IMR-90 (cell line): ENCODE measurements around the gene GPSM1. TPM values are rescaled to one million over a fixed set of nuclear protein-coding genes. Genes with fewer than 3 reads are reported as not detected.

ENCODE experiments used
- ATAC-seq: fragments of 200-7000 bp; cut with Tn5 transposase; 2 replicates; pipeline ENCODE4 v1.9.1; 2020; ENCODE audit warnings: low read depth, mild to moderate bottlenecking, moderate library complexity
- BruUV-seq: library from RNA; stranded (reverse); fragments of 400-500 nt; replicated peaks from 2 replicates; lab custom pipeline; 2021; lab: Mats Ljungman, UMichigan
- CTCF ChIA-PET: fragments of 300-600 bp; formaldehyde crosslinking; extraction: SDS; loops from one replicate; lab custom pipeline; 2021; ENCODE audit warnings: antibody characterized with exemption; lab: Yijun Ruan, JAX
- POLR2A ChIA-PET: fragments of 300-600 bp; sonication (Branson Sonifier 250); formaldehyde crosslinking; loops from one replicate; lab custom pipeline; 2022; ENCODE audit warnings: antibody characterized with exemption; ENCODE audit not compliant: unreplicated experiment; lab: Charles Lee
- DNase-seq: peaks from one replicate; pipeline ENCODE4 v3.0.0; 2013
- H2AFZ ChIP-seq: replicated peaks from 2 replicates; pipeline ENCODE3; 2013; ENCODE audit warnings: low read length, mild to moderate bottlenecking; ENCODE audit not compliant: poor library complexity
- H2AK5ac ChIP-seq: 2 replicates; pipeline ENCODE4 v1.6.1; 2013; ENCODE audit warnings: low read depth, low read length, inconsistent platforms
- H2AK9ac ChIP-seq: replicated peaks from 2 replicates; pipeline ENCODE3; 2013; ENCODE audit warnings: mild to moderate bottlenecking, low read depth, low read length, moderate library complexity; ENCODE audit not compliant: poor library complexity
- H2BK120ac ChIP-seq: 2 replicates; pipeline ENCODE4 v1.6.1; 2013; ENCODE audit warnings: low read depth, low read length, inconsistent platforms
- H2BK15ac ChIP-seq: 3 replicates; pipeline ENCODE4 v1.6.1; 2013; ENCODE audit warnings: low read depth, low read length, inconsistent platforms
- H2BK20ac ChIP-seq: 2 replicates; pipeline ENCODE4 v1.6.1; 2013; ENCODE audit warnings: low read depth, mild to moderate bottlenecking, inconsistent platforms, low read length, moderate library complexity
- H2BK5ac ChIP-seq: 2 replicates; pipeline ENCODE4 v1.6.1; 2013; ENCODE audit warnings: mild to moderate bottlenecking, low read depth, low read length, inconsistent platforms; ENCODE audit not compliant: poor library complexity, severe bottlenecking
- H3K14ac ChIP-seq: replicated peaks from 2 replicates; pipeline ENCODE4 v1.6.1; 2013; ENCODE audit warnings: low read depth, low read length, inconsistent platforms
- H3K18ac ChIP-seq: 2 replicates; pipeline ENCODE4 v1.6.1; 2013; ENCODE audit warnings: low read depth, low read length, control low read depth
- H3K23ac ChIP-seq: 2 replicates; pipeline ENCODE4 v1.6.1; 2013; ENCODE audit warnings: low read depth, low read length, inconsistent platforms
- H3K27ac ChIP-seq: 2 replicates; pipeline ENCODE4 v1.5.1; 2013; ENCODE audit warnings: mild to moderate bottlenecking, control low read depth, low read length; ENCODE audit not compliant: insufficient read depth
- H3K27me3 ChIP-seq: 2 replicates; pipeline ENCODE4 v1.6.1; 2013; ENCODE audit warnings: low read length; ENCODE audit not compliant: control insufficient read depth, insufficient read depth
- H3K36me3 ChIP-seq: 2 replicates; pipeline ENCODE4 v1.6.1; 2013; ENCODE audit warnings: low read length, mixed read lengths; ENCODE audit not compliant: control insufficient read depth, insufficient read depth
- H3K4ac ChIP-seq: 2 replicates; pipeline ENCODE4 v1.6.1; 2013; ENCODE audit warnings: low read depth, low read length, inconsistent platforms
- H3K4me1 ChIP-seq: 2 replicates; pipeline ENCODE4 v1.6.1; 2013; ENCODE audit warnings: low read length, mixed read lengths; ENCODE audit not compliant: control insufficient read depth, insufficient read depth
- H3K4me2 ChIP-seq: 2 replicates; pipeline ENCODE4 v1.6.1; 2013; ENCODE audit warnings: low read depth, mild to moderate bottlenecking, control low read depth, low read length, moderate library complexity
- H3K4me3 ChIP-seq: 2 replicates; pipeline ENCODE4 v1.5.1; 2013; ENCODE audit warnings: low read depth, mild to moderate bottlenecking, control low read depth, low read length, moderate library complexity; ENCODE audit not compliant: insufficient read depth
- H3K56ac ChIP-seq: 2 replicates; pipeline ENCODE4 v1.6.1; 2013; ENCODE audit warnings: low read length, inconsistent platforms; ENCODE audit not compliant: insufficient read depth; ENCODE audit errors: extremely low read depth
- H3K79me1 ChIP-seq, 2 experiments: 2 replicates each; pipeline ENCODE4 v1.6.1; 2013; ENCODE audit warnings: low read length in 2 of 2, inconsistent platforms in 1 of 2, low read depth in 1 of 2
- H3K9ac ChIP-seq: 2 replicates; pipeline ENCODE4 v1.6.1; 2013; ENCODE audit warnings: low read depth, low read length, control low read depth
- H3K9me1 ChIP-seq: 2 replicates; pipeline ENCODE4 v1.6.1; 2013; ENCODE audit warnings: low read length, inconsistent platforms; ENCODE audit not compliant: insufficient read depth
- H3K9me3 ChIP-seq: 2 replicates; pipeline ENCODE4 v1.6.1; 2013; ENCODE audit warnings: low read length; ENCODE audit not compliant: control insufficient read depth, insufficient read depth
- H4K20me1 ChIP-seq: 2 replicates; pipeline ENCODE4 v1.6.1; 2013; ENCODE audit warnings: low read length, inconsistent platforms; ENCODE audit not compliant: insufficient read depth
- H4K5ac ChIP-seq: 2 replicates; pipeline ENCODE4 v1.6.1; 2013; ENCODE audit warnings: mild to moderate bottlenecking, low read depth, low read length, control low read depth
- H4K8ac ChIP-seq, 2 experiments: 2 replicates each; pipeline ENCODE4 v1.6.1; 2013; ENCODE audit warnings: low read depth in 2 of 2, low read length in 2 of 2, control low read depth in 1 of 2, inconsistent platforms in 1 of 2
- H4K91ac ChIP-seq: 2 replicates; pipeline ENCODE4 v1.6.1; 2013; ENCODE audit warnings: low read depth, low read length, inconsistent platforms; ENCODE audit not compliant: insufficient read depth
- BHLHE40 ChIP-seq: fragments of 150-350 bp; IDR thresholded peaks from 2 replicates; pipeline ENCODE4 v1.6.1; 2016; ENCODE audit warnings: mild to moderate bottlenecking, low read depth, low read length
- CEBPB ChIP-seq: IDR thresholded peaks from 2 replicates; pipeline ENCODE4 v1.6.1; 2012; ENCODE audit warnings: low read depth, low read length, improper control_type of control experiment
- CHD1 ChIP-seq: IDR thresholded peaks from 2 replicates; pipeline ENCODE4 v1.6.1; 2012; ENCODE audit warnings: low read depth, low read length, improper control_type of control experiment
- FOS ChIP-seq: fragments of 150-350 bp; IDR thresholded peaks from 2 replicates; pipeline ENCODE4 v1.6.1; 2016; ENCODE audit warnings: low read depth, low read length
- MAFK ChIP-seq: IDR thresholded peaks from 2 replicates; pipeline ENCODE4 v1.6.1; 2012; ENCODE audit warnings: low read depth, low read length, improper control_type of control experiment
- NFE2L2 ChIP-seq: fragments of 150-350 bp; IDR thresholded peaks from 2 replicates; pipeline ENCODE4 v1.6.1; 2016; ENCODE audit warnings: low read depth, mild to moderate bottlenecking, low read length
- RAD21 ChIP-seq: IDR thresholded peaks from 2 replicates; pipeline ENCODE4 v1.6.1; 2012; ENCODE audit warnings: low read length, improper control_type of control experiment
- RCOR1 ChIP-seq: IDR thresholded peaks from 2 replicates; pipeline ENCODE4 v1.6.1; 2012; ENCODE audit warnings: mild to moderate bottlenecking, low read length, improper control_type of control experiment; ENCODE audit not compliant: insufficient replicate concordance
- WGBS, 2 experiments: methylation state at CpG; one replicate each; pipeline versions ENCODE4 v1.1.5 to v1.1.7; 2013; ENCODE audit warnings: missing lambda C conversion rate in 2 of 2; ENCODE audit not compliant: insufficient read length in 1 of 2; ENCODE audit errors: extremely low coverage in 2 of 2; 5-methylcytosine and 5-hydroxymethylcytosine counted together
- dilution Hi-C: fragments of 300-500 bp; cut with HindIII; formaldehyde crosslinking; loops from one replicate; pipeline ENCODE4 v1.14.3; 2018; ENCODE audit warnings: low sequenced_read_pairs; ENCODE audit not compliant: unreplicated experiment
- in situ Hi-C: fragments of 300-500 bp; cut with MboI; formaldehyde crosslinking; loops from 3 replicates; pipeline ENCODE4 v1.14.3; 2019; ENCODE audit warnings: low sequenced_read_pairs, inconsistent platforms, mixed read lengths
- intact Hi-C: fragments of 100-400 bp; cut with micrococcal nuclease; formaldehyde crosslinking; loops from 2 replicates; pipeline ENCODE4 v1.10.0; 2022
- polyA plus RNA-seq, 3 experiments: library from polyadenylated mRNA; depleted of rRNA; stranded (reverse); fragments of >200 nt; gene quantifications; 2 replicates each; pipeline ENCODE4 v1.2.3, GENCODE V29; 2012; ENCODE audit warnings: low replicate concordance in 1 of 3
- total RNA-seq: library from RNA; depleted of rRNA; stranded (reverse); fragments of >200 nt; gene quantifications from 2 replicates; pipeline ENCODE4 v1.2.3, GENCODE V29; 2012
- TF ChIP-seq, protein P1 (sequence below): fragments of 150-350 bp; IDR thresholded peaks from 2 replicates; pipeline ENCODE4 v1.6.1; 2017; ENCODE audit warnings: mild to moderate bottlenecking, antibody characterized with exemption, low read length, low read depth
- TF ChIP-seq, protein P2 (sequence below): fragments of 150-350 bp; IDR thresholded peaks from 2 replicates; pipeline ENCODE4 v1.6.1; 2016; ENCODE audit warnings: low read depth, mild to moderate bottlenecking, low read length, moderate library complexity, borderline replicate concordance

GPSM1 gene
- total and polyA plus RNA-seq, 2 of the 4 experiments (the other 2 are of a cell fraction), result 28.7 to 71.2 TPM

DNA sequence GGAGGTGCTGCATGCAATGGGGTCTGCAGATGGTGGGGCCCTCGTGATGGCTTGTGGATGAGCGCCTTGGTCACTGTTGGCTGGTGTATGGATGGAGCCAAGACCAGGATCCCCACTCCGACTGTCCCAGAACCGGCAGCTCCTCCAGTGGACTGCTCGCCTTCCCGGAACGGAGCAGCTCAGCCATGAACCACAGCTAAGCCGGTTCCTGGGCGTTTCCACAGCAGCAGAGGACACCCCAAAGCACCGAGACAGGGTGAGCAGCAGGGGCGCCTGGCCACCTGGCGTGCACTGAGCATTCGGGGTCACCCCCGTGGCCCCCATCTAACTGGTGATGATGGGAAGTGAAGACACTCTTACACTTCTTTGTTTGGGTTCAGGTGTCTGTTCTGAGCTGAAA lies 49.6 kb upstream of the GPSM1 start:
- no peak overlapping the region for H2AK9ac ChIP-seq
- H3K27me3 ChIP-seq, result peaks cover 57% of the 10 kb centered on the region
- DNase-seq (no peak), ATAC-seq (no peak)
- H4K5ac ChIP-seq, result no peak overlapping the region
- no peak overlapping the region for H3K4ac ChIP-seq
- H3K14ac ChIP-seq, result no peak overlapping the region
- no peak overlapping the region for H3K56ac ChIP-seq
- no peaks in the 10 kb centered on the region for H4K20me1 ChIP-seq
- no peak overlapping the region for H3K23ac ChIP-seq
- no peaks in the 10 kb centered on the region for H3K36me3 ChIP-seq
- no peaks in the 10 kb centered on the region for H3K4me1 ChIP-seq
- TF ChIP-seq, protein P1, sequence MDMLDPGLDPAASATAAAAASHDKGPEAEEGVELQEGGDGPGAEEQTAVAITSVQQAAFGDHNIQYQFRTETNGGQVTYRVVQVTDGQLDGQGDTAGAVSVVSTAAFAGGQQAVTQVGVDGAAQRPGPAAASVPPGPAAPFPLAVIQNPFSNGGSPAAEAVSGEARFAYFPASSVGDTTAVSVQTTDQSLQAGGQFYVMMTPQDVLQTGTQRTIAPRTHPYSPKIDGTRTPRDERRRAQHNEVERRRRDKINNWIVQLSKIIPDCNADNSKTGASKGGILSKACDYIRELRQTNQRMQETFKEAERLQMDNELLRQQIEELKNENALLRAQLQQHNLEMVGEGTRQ, result no peak
- TF ChIP-seq, protein P2, sequence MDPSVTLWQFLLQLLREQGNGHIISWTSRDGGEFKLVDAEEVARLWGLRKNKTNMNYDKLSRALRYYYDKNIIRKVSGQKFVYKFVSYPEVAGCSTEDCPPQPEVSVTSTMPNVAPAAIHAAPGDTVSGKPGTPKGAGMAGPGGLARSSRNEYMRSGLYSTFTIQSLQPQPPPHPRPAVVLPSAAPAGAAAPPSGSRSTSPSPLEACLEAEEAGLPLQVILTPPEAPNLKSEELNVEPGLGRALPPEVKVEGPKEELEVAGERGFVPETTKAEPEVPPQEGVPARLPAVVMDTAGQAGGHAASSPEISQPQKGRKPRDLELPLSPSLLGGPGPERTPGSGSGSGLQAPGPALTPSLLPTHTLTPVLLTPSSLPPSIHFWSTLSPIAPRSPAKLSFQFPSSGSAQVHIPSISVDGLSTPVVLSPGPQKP, result no peak
- TF ChIP-seq MAFK (no peak), CEBPB (no peak), RCOR1 (no peak), CHD1 (no peak), FOS (no peak), BHLHE40 (no peak), RAD21 (no peak), NFE2L2 (no peak)
- WGBS, 2 experiments, result 91% methylated on average over 6 of the region's 14 CpGs; no CpG with 5 or more reads in 1 of the 2 experiments
- no peak overlapping the region for H4K91ac ChIP-seq
- H3K4me3 ChIP-seq, result no peak overlapping the region
- no peaks in the 10 kb centered on the region for H3K79me1 ChIP-seq
- ChIA-PET POLR2A (no interaction called here), CTCF (no interaction called here)
- no peak overlapping the region for H2BK5ac ChIP-seq
- intact Hi-C loops, result no loop called here
- H3K18ac ChIP-seq, result no peak overlapping the region
- H3K9ac ChIP-seq, result no peak overlapping the region
- no peak overlapping the region for H2BK15ac ChIP-seq
- H2AFZ ChIP-seq, result no peak overlapping the region
- BruUV-seq, result no TSS peak
- no peaks in the 10 kb centered on the region for H3K9me1 ChIP-seq
- H2AK5ac ChIP-seq, result no peak overlapping the region
- dilution Hi-C loops, result no loop called here
- H3K4me2 ChIP-seq, result no peak overlapping the region
- in situ Hi-C loops, result loop anchor here (10.0 kb wide), 1 partner anchor 113 kb away; no protein-coding TSS in a partner anchor
- no peak overlapping the region for H2BK120ac ChIP-seq
- no peak overlapping the region for H4K8ac ChIP-seq
- no peak overlapping the region for H2BK20ac ChIP-seq
- no peak overlapping the region for H3K27ac ChIP-seq
- peaks cover 4% of the 10 kb centered on the region for H3K9me3 ChIP-seq
